HG02870 (cell line): ENCODE data around the gene ZNF101.

Experiments
- ATAC-seq: cut with Tn5 transposase; IDR thresholded peaks from one replicate; pipeline ENCODE4 v1.9.1; 2021; ENCODE audit warnings: mild to moderate bottlenecking, moderate library complexity; ENCODE audit not compliant: unreplicated experiment

The ZNF101 gene

DNA sequence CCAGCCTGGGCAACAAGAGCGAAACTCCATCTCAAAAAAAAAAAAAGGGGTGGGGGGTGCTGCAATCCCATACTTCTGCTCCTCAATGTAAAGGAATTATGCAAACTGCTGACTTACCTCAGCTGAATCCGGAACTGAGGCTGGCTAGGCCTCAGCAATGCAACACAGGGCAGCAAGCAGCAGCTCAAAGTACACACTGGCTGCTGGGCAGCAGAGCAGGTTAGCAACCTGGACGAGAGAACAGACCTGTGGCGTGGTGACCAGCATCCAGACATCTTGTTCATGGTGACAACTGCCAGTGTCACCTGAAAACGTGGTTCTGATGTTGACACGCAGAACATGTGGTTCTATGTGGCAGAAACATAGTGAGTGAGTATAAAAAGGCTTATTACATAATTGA is 36.2 kb downstream of the ZNF101 start:
- no peak for ATAC-seq

DNA sequence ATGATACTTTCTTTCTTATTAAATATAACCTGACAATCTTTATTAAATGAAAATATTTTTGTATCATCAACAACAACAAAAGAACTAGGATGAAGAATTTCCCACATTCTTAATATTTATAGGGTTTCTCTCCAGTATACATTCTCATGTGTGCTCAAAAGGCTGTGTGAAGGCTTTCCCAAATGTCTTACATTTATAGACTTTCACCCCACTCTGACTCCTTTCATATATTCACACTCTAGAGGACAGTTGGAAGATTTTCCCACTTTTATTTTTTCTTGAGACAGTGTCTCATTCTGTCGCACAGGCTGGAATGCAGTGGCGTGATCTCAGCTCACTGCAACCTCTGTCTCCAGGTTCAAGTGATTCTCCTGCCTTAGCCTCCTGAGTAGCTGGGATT is 41.9 kb downstream of the ZNF101 start:
- ATAC-seq: no peak

DNA sequence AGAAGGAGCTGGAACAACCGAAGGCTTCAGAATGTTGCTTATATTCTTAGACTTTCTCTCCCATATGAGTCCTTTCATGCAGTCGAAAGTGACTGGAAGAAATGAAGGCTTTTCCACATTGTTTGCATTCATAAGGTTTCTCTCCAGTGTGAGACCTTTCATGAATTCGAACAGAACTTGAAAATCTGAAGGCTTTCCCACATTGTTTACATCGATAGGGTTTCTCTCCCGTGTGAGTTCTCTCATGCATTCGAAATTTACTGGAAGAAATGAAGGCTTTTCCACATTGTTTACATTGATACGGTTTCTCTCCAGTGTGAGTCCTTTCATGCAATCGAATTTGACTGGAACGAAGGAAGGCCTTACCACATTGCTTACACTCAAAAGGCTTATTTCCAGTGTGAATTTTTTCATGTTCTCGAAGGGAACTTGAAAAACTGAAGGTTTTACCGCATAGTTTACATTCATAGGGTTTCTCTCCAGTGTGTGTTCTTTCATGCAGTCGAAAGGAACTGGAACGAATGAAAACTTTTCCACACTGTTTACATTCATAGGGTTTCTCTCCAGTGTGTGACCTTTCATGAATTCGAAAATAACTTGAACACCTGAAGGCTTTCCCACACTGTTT is 42.8 kb downstream of the ZNF101 start:
- ATAC-seq: no peak

DNA sequence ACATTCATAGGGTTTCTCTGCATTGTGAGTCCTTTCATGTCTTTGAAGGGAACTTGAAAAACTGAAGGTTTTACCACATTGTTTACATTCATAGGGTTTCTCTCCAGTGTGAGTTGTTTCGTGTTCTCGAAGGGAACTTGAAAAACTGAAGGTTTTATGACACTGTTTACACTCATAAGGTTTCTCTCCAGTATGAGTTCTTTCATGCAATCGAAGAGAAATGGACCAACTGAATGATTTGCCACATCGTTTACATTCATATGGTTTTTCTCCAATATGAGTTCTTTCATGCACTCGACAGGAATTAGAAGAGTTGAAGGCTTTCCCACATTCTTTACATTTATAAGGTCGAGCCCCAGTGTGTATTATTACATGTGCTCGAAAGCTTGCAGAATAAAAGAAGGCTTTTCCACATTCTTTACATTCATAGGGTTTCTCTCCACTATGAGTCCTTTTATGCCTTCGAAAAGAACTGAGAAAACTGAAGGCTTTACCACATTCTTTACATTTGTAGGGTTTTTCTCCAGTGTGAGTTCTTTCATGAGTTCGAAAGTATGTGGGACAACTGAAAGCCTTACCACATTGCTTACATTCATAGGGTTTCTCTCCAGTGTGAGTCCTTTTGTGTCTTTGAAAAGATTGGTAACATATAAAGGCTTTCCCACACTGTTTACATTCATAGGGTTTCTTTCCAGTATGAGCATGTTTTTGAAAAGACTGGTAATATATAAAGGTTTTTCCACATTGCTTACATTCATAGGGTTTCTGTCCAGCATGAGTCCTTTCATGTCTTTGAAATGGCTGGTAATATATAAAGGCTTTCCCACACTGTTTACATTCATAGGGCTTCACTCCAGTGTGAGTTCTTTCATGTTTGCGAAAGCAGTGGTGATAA is 43.5 kb downstream of the ZNF101 start:
- ATAC-seq: no peak

DNA sequence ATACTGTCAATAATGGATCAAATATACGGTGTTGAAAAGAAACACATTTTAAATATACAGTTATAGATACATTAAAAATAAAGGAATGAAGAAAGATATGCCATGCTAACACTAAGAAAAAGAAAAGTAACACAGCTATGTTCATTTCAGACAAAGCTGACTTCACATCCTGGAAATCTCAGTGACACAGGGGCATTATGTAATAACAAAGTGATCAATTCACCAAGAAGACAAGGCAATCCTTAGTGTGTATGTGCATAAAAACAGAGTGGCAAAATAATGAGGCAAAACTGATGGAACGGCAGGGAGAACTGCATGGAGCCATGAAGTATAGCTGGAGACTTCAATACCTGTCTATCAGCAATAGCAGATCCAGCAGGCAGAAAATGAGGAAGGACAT is 51.2 kb downstream of the ZNF101 start:
- ATAC-seq: no peak

DNA sequence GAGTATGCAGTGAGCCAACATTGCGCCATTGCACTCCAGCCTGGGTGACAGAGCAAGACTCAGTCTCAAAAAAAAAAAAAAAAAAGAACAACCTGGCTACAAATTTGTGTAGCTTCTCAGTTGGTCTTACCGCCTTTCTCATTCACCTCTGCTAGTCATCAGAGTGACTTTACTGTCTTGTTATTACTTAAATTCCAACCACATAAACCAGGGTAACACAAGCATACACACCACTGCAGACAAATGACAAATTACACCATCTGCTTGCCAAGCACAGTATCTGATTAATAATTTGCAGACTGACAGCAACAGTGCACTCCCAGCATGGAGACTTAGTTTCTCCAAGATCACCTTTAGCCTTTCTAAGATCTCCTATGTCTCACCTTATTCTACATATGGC is 53.3 kb downstream of the ZNF101 start:
- ATAC-seq: no peak

DNA sequence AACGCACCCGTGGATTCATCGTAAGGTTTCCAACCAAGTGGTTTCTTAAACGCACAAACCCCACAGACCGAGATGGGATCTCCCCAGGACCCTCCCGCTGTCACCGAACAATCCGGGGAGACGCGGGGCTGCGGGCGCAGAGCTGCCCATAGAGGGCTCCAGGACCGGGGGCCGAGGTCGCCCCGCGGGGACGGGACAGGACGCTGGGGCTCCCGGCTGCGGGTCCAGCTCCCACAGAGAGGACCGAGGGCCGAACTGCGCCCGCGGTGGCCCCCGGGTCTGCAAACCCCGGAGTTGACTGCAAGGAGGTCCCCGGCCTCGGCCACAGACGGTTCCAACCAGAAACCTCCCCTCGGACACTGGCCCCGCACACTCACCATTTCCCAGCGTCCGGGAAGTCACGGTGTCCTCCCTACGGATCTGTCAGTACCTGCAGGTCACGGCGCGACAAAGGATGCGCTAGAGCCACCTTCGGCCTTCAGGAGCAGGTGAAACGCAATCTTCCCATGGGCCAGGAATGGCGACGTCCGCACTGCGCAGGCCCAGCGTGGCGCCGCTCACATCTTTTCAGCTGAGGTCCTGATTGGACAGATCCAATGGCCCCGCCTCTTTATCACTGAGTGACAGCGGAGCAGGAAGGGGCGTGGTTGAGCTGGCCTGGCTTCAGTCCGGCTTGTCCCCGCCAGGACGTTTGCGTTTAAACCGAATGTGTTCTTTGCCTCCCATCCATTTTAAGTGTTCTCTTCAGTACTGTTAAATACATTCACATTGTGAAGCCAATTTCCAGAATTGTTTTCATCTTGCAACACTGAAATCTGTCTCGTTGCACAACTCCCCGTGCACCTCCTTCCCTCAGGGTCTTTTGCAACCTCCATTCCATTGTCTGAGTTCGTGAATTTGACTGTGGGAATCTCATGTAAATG is 64.2 kb downstream of the ZNF101 start, which contains the start of gene ZNF14:
ZNF14 (minus strand) TSS at position 534 of the 923 bp plus-strand sequence; CDS start at position 380, 154 bp downstream.
- ATAC-seq: peak; percentile 100
